Measurements from ENCODE around the gene PPCS. TPM values are rescaled to one million over a fixed set of nuclear protein-coding genes. Genes with fewer than 3 reads are reported as not detected.

Gene PPCS
- total RNA-seq, 1 donor from 2014 or later: 40.0 TPM

DNA sequence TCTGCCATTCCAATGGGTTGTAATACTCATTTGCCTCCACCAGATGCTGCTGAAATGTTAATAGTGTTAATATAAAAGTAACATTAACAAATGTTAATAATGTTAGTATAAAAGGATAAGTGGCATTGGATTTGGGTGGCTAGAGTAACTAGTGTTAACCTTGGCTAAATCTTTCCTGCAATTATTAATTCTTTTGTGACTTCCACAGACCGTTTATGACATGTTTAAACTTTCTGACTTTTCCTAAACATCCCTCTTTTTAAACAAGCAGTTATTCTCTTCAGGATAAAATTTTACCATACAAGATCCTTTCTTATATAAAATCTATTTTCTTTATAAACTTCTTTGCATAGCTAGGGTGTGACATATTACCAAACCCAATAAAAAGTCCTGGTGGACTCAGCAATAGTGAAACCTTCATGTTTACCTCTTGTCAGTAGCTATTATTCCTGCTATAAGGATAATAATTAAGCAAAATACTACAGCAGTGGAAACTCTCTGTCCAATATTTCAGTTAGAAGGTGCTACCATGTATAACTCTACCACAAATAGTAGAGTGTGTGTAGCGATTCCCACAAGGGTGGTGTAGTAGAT is 48.3 kb downstream of the PPCS start:
- Mint-ChIP-seq H3K36me3 (peaks cover 52% of the 10 kb centered on the region), H3K27me3 (ENCODE audit: low read depth) (no peaks in the 10 kb centered on the region), H3K4me1 (no peaks in the 10 kb centered on the region), H3K27ac (no peak overlapping the region), H3K9me3 (peaks cover 43% of the 10 kb centered on the region), H3K4me3 (no peak overlapping the region)
- TF ChIP-seq, protein P1, sequence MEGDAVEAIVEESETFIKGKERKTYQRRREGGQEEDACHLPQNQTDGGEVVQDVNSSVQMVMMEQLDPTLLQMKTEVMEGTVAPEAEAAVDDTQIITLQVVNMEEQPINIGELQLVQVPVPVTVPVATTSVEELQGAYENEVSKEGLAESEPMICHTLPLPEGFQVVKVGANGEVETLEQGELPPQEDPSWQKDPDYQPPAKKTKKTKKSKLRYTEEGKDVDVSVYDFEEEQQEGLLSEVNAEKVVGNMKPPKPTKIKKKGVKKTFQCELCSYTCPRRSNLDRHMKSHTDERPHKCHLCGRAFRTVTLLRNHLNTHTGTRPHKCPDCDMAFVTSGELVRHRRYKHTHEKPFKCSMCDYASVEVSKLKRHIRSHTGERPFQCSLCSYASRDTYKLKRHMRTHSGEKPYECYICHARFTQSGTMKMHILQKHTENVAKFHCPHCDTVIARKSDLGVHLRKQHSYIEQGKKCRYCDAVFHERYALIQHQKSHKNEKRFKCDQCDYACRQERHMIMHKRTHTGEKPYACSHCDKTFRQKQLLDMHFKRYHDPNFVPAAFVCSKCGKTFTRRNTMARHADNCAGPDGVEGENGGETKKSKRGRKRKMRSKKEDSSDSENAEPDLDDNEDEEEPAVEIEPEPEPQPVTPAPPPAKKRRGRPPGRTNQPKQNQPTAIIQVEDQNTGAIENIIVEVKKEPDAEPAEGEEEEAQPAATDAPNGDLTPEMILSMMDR (IDR thresholded peaks at IDR 0.05; ENCODE audit: unreplicated experiment): no peak
- no peak for DNase-seq (ENCODE audit: low spot score in 2 of 2, unreplicated experiment in 2 of 2)

DNA sequence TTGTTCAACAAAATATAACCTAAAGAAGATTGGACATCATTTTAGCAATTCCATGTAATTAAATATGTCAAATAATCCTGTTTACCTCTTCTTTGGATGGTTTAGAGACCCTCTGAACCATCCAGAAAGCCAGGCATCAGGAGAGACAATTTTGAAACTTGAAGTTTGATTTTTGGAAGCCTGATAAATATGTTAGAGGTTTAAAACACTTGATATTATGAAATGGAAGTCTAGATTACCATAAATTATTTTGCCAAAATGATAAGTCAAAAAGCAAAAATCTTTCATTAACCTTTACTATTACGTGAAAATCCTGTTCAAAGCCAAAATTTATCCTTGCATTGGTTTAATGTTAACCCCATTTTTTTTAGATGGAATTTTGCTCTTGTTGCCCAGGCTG is 50.2 kb downstream of the PPCS start:
- Mint-ChIP-seq H3K4me3 (no peak overlapping the region), H3K36me3 (peaks cover 51% of the 10 kb centered on the region), H3K27me3 (ENCODE audit: low read depth) (no peaks in the 10 kb centered on the region), H3K27ac (no peak overlapping the region), H3K4me1 (no peaks in the 10 kb centered on the region), H3K9me3 (peaks cover 60% of the 10 kb centered on the region)
- TF ChIP-seq, protein P1 (IDR thresholded peaks at IDR 0.05; ENCODE audit: unreplicated experiment): no peak
- no peak for DNase-seq (ENCODE audit: low spot score in 2 of 2, unreplicated experiment in 2 of 2)

Other genes starting within 250 kb of the PPCS start
- 79.7 to 82.2 TPM (median 81.6 TPM) in 3 replicates for gene FOXJ3, start 121.3 kb upstream of the PPCS start, total RNA-seq
- 0.20 to 0.31 TPM (median 0.20 TPM) in 3 replicates for gene RIMKLA, start 75.8 kb upstream of the PPCS start, total RNA-seq
- 0.54 to 0.91 TPM (median 0.76 TPM) in 3 replicates for gene ZMYND12, start 521 bp upstream of the PPCS start, total RNA-seq
- gene CCDC30, start 6.7 kb downstream of the PPCS start, total RNA-seq: 5.1 to 7.5 TPM (median 5.8 TPM) in 3 replicates
- 42.5 to 44.1 TPM (median 43.3 TPM) in 3 replicates for gene PPIH, start 201.9 kb downstream of the PPCS start, total RNA-seq
- 405 to 423 TPM (median 411 TPM) in 3 replicates for gene YBX1, start 225.9 kb downstream of the PPCS start, total RNA-seq

Measured in mesothelial cell of epicardium (in vitro differentiated cells).